GM12878 (cell line): ENCODE measurements around the gene CCDC106. TPM values are rescaled to one million over a fixed set of nuclear protein-coding genes. Genes with fewer than 3 reads are reported as not detected.

ENCODE experiments used
- polyA plus RNA-seq, 11 experiments: library from polyadenylated mRNA; depleted of rRNA in 4 of 11; unstranded in 6 of 11; stranded (reverse) in 5 of 11; fragments of >200 nt; fragmentation: Nextera tagmentation in 4 of 11; fragmentation: Illumina TruSeq in 1 of 11; extraction: Ambion mirVana in 4 of 11; extraction: Trizol in 1 of 11; gene quantifications; 1 replicate in 1 of 11; 2 replicates in 10 of 11; pipeline versions ENCODE4 v1.2.1 to v1.2.3, GENCODE V29; 2011 to 2016; ENCODE audit warnings: inconsistent platforms in 2 of 11, missing spikeins in 2 of 11, low read depth in 1 of 11
- total RNA-seq, 4 experiments: library from RNA; depleted of rRNA in 3 of 4; stranded (reverse); fragments of >200 nt in 3 of 4; fragmentation: Illumina TruSeq in 1 of 4; extraction: Trizol in 1 of 4; gene quantifications; 2 replicates each; pipeline versions ENCODE4 v1.2.1 to v1.2.3, GENCODE V29; 2013 to 2021

Gene CCDC106
- total and polyA plus RNA-seq, 10 of the 15 experiments (the other 5 are each of a cell fraction or from before 2014, with no cell fraction given), result 0.04 to 35.9 (median 19.8) TPM

Other genes with a start within 250 kb of the CCDC106 start
Only the 7 nearest of the 23 such genes appear.
- 15.6 and 18.6 TPM in 2 replicates for gene ZNF524, start 47.9 kb upstream of the CCDC106 start, total RNA-seq (2014; rRNA removed)
- gene ZNF524, start 47.9 kb upstream of the CCDC106 start, total RNA-seq (2014; rRNA removed; fragmentation: Illumina TruSeq; extraction: Trizol), result 3.7 and 3.8 TPM in 2 replicates
- 14.7 and 17.2 TPM in 2 replicates for gene ZNF524, start 47.9 kb upstream of the CCDC106 start, total RNA-seq (2021)
- gene ZNF524, start 47.9 kb upstream of the CCDC106 start, polyA plus RNA-seq (2011; rRNA removed), result 1.5 and 3.7 TPM in 2 replicates
- gene ZNF524, start 47.9 kb upstream of the CCDC106 start, polyA plus RNA-seq (2014; fragmentation: Illumina TruSeq; extraction: Trizol), result 1.1 TPM in 1 of 2 replicates, not detected in the other
- gene ZNF524, start 47.9 kb upstream of the CCDC106 start, polyA plus RNA-seq (2014; fragmentation: Nextera tagmentation; extraction: Ambion mirVana), result under 1 TPM in 1 of 2 experiments, not detected in 1; 0.47 TPM
- 13.9 and 15.0 TPM in 2 replicates for gene ZNF524, start 47.9 kb upstream of the CCDC106 start, polyA plus RNA-seq (2014; rRNA removed)
- gene ZNF524, start 47.9 kb upstream of the CCDC106 start, polyA plus RNA-seq (2016; fragmentation: Nextera tagmentation; extraction: Ambion mirVana), result 10 to 100 TPM; 12.4 to 12.8 TPM
- gene ZNF865, start 42.6 kb upstream of the CCDC106 start, total RNA-seq (2014; rRNA removed), result 0.96 and 1.1 TPM in 2 replicates
- gene ZNF865, start 42.6 kb upstream of the CCDC106 start, total RNA-seq (2014; rRNA removed; fragmentation: Illumina TruSeq; extraction: Trizol), result 0.78 and 0.85 TPM in 2 replicates
- 17.8 and 18.3 TPM in 2 replicates for gene ZNF865, start 42.6 kb upstream of the CCDC106 start, total RNA-seq (2021)
- 0.49 and 1.5 TPM in 2 replicates for gene ZNF865, start 42.6 kb upstream of the CCDC106 start, polyA plus RNA-seq (2011; rRNA removed)
- gene ZNF865, start 42.6 kb upstream of the CCDC106 start, polyA plus RNA-seq (2014; fragmentation: Illumina TruSeq; extraction: Trizol), result 0.24 and 1.2 TPM in 2 replicates
- gene ZNF865, start 42.6 kb upstream of the CCDC106 start, polyA plus RNA-seq (2014; fragmentation: Nextera tagmentation; extraction: Ambion mirVana), result under 1 TPM; 0.02 to 0.05 TPM
- 7.6 and 9.8 TPM in 2 replicates for gene ZNF865, start 42.6 kb upstream of the CCDC106 start, polyA plus RNA-seq (2014; rRNA removed)
- gene ZNF865, start 42.6 kb upstream of the CCDC106 start, polyA plus RNA-seq (2016; fragmentation: Nextera tagmentation; extraction: Ambion mirVana), result under 1 TPM; 0.13 to 0.37 TPM
- 2.8 and 3.5 TPM in 2 replicates for gene ZNF784, start 23.6 kb upstream of the CCDC106 start, total RNA-seq (2014; rRNA removed)
- 1.8 and 2.2 TPM in 2 replicates for gene ZNF784, start 23.6 kb upstream of the CCDC106 start, total RNA-seq (2014; rRNA removed; fragmentation: Illumina TruSeq; extraction: Trizol)
- 5.2 and 5.3 TPM in 2 replicates for gene ZNF784, start 23.6 kb upstream of the CCDC106 start, total RNA-seq (2021)
- gene ZNF784, start 23.6 kb upstream of the CCDC106 start, polyA plus RNA-seq (2011; rRNA removed), result 0.68 and 1.2 TPM in 2 replicates
- gene ZNF784, start 23.6 kb upstream of the CCDC106 start, polyA plus RNA-seq (2014; fragmentation: Illumina TruSeq; extraction: Trizol), result 2.8 and 3.1 TPM in 2 replicates
- gene ZNF784, start 23.6 kb upstream of the CCDC106 start, polyA plus RNA-seq (2014; fragmentation: Nextera tagmentation; extraction: Ambion mirVana), result under 1 TPM; 0.10 to 0.97 TPM
- 3.5 and 4.4 TPM in 2 replicates for gene ZNF784, start 23.6 kb upstream of the CCDC106 start, polyA plus RNA-seq (2014; rRNA removed)
- gene ZNF784, start 23.6 kb upstream of the CCDC106 start, polyA plus RNA-seq (2016; fragmentation: Nextera tagmentation; extraction: Ambion mirVana), result 1 to 10 TPM; 1.1 to 1.4 TPM
- gene ZNF580, start 7.2 kb upstream of the CCDC106 start, total RNA-seq (2014; rRNA removed), result 9.4 and 12.2 TPM in 2 replicates
- 4.7 and 5.7 TPM in 2 replicates for gene ZNF580, start 7.2 kb upstream of the CCDC106 start, total RNA-seq (2014; rRNA removed; fragmentation: Illumina TruSeq; extraction: Trizol)
- 31.8 and 34.2 TPM in 2 replicates for gene ZNF580, start 7.2 kb upstream of the CCDC106 start, total RNA-seq (2021)
- 5.5 and 7.9 TPM in 2 replicates for gene ZNF580, start 7.2 kb upstream of the CCDC106 start, polyA plus RNA-seq (2011; rRNA removed)
- 5.3 and 7.4 TPM in 2 replicates for gene ZNF580, start 7.2 kb upstream of the CCDC106 start, polyA plus RNA-seq (2014; fragmentation: Illumina TruSeq; extraction: Trizol)
- 1 to 10 TPM; 2.3 to 7.4 TPM for gene ZNF580, start 7.2 kb upstream of the CCDC106 start, polyA plus RNA-seq (2014; fragmentation: Nextera tagmentation; extraction: Ambion mirVana)
- gene ZNF580, start 7.2 kb upstream of the CCDC106 start, polyA plus RNA-seq (2014; rRNA removed), result 27.1 and 30.2 TPM in 2 replicates
- 10 to 100 TPM; 24.7 to 25.3 TPM for gene ZNF580, start 7.2 kb upstream of the CCDC106 start, polyA plus RNA-seq (2016; fragmentation: Nextera tagmentation; extraction: Ambion mirVana)
- gene ZNF581, start 4.6 kb upstream of the CCDC106 start, total RNA-seq (2014; rRNA removed), result 22.1 and 25.4 TPM in 2 replicates
- 14.0 and 14.1 TPM in 2 replicates for gene ZNF581, start 4.6 kb upstream of the CCDC106 start, total RNA-seq (2014; rRNA removed; fragmentation: Illumina TruSeq; extraction: Trizol)
- gene ZNF581, start 4.6 kb upstream of the CCDC106 start, total RNA-seq (2021), result 44.9 and 45.4 TPM in 2 replicates
- gene ZNF581, start 4.6 kb upstream of the CCDC106 start, polyA plus RNA-seq (2011; rRNA removed), result 13.5 and 19.1 TPM in 2 replicates
- gene ZNF581, start 4.6 kb upstream of the CCDC106 start, polyA plus RNA-seq (2014; fragmentation: Illumina TruSeq; extraction: Trizol), result 7.8 and 13.2 TPM in 2 replicates
- gene ZNF581, start 4.6 kb upstream of the CCDC106 start, polyA plus RNA-seq (2014; fragmentation: Nextera tagmentation; extraction: Ambion mirVana), result 10 to 100 TPM in 1 of 2 experiments, 1 to 10 TPM in 1; 4.7 to 18.1 TPM
- gene ZNF581, start 4.6 kb upstream of the CCDC106 start, polyA plus RNA-seq (2014; rRNA removed), result 39.6 and 45.3 TPM in 2 replicates
- gene ZNF581, start 4.6 kb upstream of the CCDC106 start, polyA plus RNA-seq (2016; fragmentation: Nextera tagmentation; extraction: Ambion mirVana), result 10 to 100 TPM; 29.1 to 37.0 TPM
- 204 and 228 TPM in 2 replicates for gene U2AF2, start 6.8 kb downstream of the CCDC106 start, total RNA-seq (2014; rRNA removed)
- 112 and 121 TPM in 2 replicates for gene U2AF2, start 6.8 kb downstream of the CCDC106 start, total RNA-seq (2014; rRNA removed; fragmentation: Illumina TruSeq; extraction: Trizol)
- 308 and 338 TPM in 2 replicates for gene U2AF2, start 6.8 kb downstream of the CCDC106 start, total RNA-seq (2021)
- gene U2AF2, start 6.8 kb downstream of the CCDC106 start, polyA plus RNA-seq (2011; rRNA removed), result 54.9 and 140 TPM in 2 replicates
- 50.9 and 141 TPM in 2 replicates for gene U2AF2, start 6.8 kb downstream of the CCDC106 start, polyA plus RNA-seq (2014; fragmentation: Illumina TruSeq; extraction: Trizol)
- 1 to 10 TPM; 3.0 to 8.3 TPM for gene U2AF2, start 6.8 kb downstream of the CCDC106 start, polyA plus RNA-seq (2014; fragmentation: Nextera tagmentation; extraction: Ambion mirVana)
- 284 and 360 TPM in 2 replicates for gene U2AF2, start 6.8 kb downstream of the CCDC106 start, polyA plus RNA-seq (2014; rRNA removed)
- 10 to 100 TPM; 46.2 to 48.9 TPM for gene U2AF2, start 6.8 kb downstream of the CCDC106 start, polyA plus RNA-seq (2016; fragmentation: Nextera tagmentation; extraction: Ambion mirVana)
- gene EPN1, start 27.0 kb downstream of the CCDC106 start, total RNA-seq (2014; rRNA removed), result 7.7 and 12.0 TPM in 2 replicates
- 4.7 and 6.2 TPM in 2 replicates for gene EPN1, start 27.0 kb downstream of the CCDC106 start, total RNA-seq (2014; rRNA removed; fragmentation: Illumina TruSeq; extraction: Trizol)
- 79.8 and 88.5 TPM in 2 replicates for gene EPN1, start 27.0 kb downstream of the CCDC106 start, total RNA-seq (2021)
- gene EPN1, start 27.0 kb downstream of the CCDC106 start, polyA plus RNA-seq (2011; rRNA removed), result 3.4 and 9.3 TPM in 2 replicates
- gene EPN1, start 27.0 kb downstream of the CCDC106 start, polyA plus RNA-seq (2014; fragmentation: Illumina TruSeq; extraction: Trizol), result 2.0 and 6.8 TPM in 2 replicates
- under 1 TPM; 0.11 to 0.16 TPM for gene EPN1, start 27.0 kb downstream of the CCDC106 start, polyA plus RNA-seq (2014; fragmentation: Nextera tagmentation; extraction: Ambion mirVana)
- 36.9 and 47.0 TPM in 2 replicates for gene EPN1, start 27.0 kb downstream of the CCDC106 start, polyA plus RNA-seq (2014; rRNA removed)
- 10 to 100 TPM; 21.8 to 22.1 TPM for gene EPN1, start 27.0 kb downstream of the CCDC106 start, polyA plus RNA-seq (2016; fragmentation: Nextera tagmentation; extraction: Ambion mirVana)